ENCODE results near the gene ACTG1. TPM values are rescaled to one million over a fixed set of nuclear protein-coding genes. Genes with fewer than 3 reads are reported as not detected.

Gene ACTG1
- total RNA-seq, 1 donor from 2014 or later = 3,451 TPM

DNA sequence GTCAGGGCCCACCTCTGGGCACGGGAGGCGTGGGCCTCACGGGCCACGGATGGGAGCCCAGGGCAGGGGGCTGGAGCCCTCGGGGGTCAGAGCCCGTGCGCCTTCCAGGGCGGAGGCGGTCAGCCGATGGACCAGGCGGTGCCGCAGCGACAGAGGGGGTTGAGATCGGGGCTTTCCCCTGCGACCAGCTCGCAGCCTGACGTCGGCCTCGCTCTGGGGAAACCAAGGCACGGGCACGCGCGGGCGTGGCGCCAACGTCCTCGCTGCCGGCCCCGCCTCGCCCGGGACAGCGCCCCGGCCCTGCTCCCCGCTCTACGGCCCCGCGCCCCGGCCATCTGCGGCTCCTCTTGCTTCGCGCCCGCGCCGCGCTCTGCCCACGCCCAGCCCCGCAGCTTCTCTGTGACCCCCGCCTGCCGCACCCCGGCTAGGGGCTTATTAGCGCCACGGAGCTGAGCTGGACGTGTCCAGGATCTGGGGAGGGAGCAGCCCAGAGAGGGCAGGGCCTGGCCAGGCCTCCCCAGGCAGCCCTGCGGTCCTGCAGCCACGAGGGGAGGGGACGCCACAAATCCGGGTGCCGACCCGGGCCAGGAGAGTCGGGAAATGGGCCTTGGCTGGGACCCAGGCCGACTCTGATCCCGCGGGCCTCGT, 13.5 kb downstream of the ACTG1 start:
- Mint-ChIP-seq H3K27me3 (no peaks in the 10 kb centered on the region), H3K4me1 (ENCODE audit: unreplicated experiment) (peaks cover 9% of the 10 kb centered on the region), H3K36me3 (no peaks in the 10 kb centered on the region), H3K27ac (no peak overlapping the region), H3K4me3 (no peak overlapping the region), H3K9me3 (no peaks in the 10 kb centered on the region)
- TF ChIP-seq, protein P1, sequence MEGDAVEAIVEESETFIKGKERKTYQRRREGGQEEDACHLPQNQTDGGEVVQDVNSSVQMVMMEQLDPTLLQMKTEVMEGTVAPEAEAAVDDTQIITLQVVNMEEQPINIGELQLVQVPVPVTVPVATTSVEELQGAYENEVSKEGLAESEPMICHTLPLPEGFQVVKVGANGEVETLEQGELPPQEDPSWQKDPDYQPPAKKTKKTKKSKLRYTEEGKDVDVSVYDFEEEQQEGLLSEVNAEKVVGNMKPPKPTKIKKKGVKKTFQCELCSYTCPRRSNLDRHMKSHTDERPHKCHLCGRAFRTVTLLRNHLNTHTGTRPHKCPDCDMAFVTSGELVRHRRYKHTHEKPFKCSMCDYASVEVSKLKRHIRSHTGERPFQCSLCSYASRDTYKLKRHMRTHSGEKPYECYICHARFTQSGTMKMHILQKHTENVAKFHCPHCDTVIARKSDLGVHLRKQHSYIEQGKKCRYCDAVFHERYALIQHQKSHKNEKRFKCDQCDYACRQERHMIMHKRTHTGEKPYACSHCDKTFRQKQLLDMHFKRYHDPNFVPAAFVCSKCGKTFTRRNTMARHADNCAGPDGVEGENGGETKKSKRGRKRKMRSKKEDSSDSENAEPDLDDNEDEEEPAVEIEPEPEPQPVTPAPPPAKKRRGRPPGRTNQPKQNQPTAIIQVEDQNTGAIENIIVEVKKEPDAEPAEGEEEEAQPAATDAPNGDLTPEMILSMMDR (conservative IDR thresholded peaks at IDR 0.05) = no peak
- peak; percentile 71 for DNase-seq (ENCODE audit: extremely low spot score, unreplicated experiment)

DNA sequence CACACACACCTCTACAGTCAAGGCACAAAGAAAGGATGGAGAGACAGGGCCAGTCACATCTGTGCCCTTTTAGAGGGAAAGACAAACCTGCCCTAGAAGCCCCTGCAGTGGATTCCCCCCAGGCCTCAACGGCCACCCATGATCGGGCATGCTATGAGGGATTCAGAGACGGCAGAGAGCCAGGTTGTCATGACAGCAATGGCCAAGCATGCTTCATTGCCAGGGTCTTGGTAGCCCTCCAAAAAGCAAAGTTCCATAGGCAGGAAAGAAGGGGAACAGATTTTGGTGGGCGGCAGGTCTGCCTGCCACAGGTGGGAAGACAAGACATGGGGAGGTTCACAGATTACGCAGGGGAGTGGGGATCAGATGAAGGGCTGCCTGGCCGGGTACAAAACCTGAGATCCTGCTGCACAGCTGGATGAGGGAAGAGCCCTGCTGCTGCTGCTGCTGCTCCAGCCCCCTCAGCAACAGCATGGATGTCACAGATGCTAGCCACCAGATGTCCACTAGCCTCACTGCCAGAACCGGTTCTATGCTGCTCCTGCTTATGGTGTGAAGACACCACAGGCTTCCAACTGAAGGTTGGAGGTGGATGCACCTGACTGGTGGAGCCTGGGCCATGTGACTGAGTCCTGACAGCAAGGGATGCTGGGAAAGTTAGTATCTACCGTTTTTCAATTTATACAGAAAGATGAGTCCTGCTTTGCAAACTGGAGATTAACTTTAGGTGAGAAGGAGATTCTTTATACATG, 17.8 kb downstream of the ACTG1 start:
- H3K4me3 Mint-ChIP-seq = no peak overlapping the region
- H3K27ac Mint-ChIP-seq = no peak overlapping the region
- H3K9me3 Mint-ChIP-seq = no peaks in the 10 kb centered on the region
- peaks cover 28% of the 10 kb centered on the region for H3K4me1 Mint-ChIP-seq (ENCODE audit: unreplicated experiment)
- TF ChIP-seq, protein P1 (conservative IDR thresholded peaks at IDR 0.05) = no peak
- DNase-seq (ENCODE audit: extremely low spot score, unreplicated experiment) = no peak
- peaks cover 9% of the 10 kb centered on the region for H3K27me3 Mint-ChIP-seq
- H3K36me3 Mint-ChIP-seq = no peaks in the 10 kb centered on the region

DNA sequence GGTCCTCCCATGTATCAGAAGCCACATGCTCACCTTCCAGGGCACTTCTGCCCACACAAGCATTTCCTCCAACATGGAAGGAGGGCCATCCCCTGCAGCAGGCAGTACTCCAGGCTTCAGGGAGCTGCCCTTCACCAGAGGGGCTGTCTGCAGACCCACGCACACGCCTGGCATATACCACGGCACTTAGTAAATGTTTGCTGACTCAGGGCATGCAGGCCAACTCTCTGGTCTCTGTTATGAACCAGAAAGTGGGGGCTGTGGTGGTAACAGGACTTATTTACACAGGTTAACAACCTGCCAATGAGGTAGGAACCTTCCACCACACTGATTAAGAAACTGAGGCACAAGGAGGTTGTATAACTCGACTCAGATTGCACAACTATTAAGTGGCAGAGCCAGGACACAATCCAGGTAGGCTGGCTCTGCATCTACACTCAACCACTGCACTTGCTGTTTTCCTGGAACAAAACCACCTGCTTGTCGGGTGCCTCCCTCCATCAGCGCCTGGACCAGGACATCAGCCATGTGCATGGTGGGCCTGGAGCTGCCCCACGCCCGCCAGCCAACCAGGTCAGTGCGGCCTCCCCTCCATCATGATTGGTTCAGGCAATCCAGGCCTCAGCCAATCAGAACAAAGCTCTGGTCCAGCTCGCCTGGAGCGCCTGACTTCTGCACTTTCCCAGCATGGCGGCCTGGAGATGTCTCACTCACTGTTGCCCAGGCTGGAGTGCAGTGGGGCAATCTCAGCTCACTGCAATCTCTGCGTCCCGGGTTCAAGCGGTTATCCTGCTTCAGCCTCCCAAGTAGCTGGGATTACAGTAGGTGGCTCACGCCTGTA, 19.2 kb downstream of the ACTG1 start:
- no peaks in the 10 kb centered on the region for H3K36me3 Mint-ChIP-seq
- H3K4me3 Mint-ChIP-seq = no peak overlapping the region
- H3K27ac Mint-ChIP-seq = no peak overlapping the region
- no peaks in the 10 kb centered on the region for H3K9me3 Mint-ChIP-seq
- peaks cover 13% of the 10 kb centered on the region for H3K27me3 Mint-ChIP-seq
- TF ChIP-seq, protein P1 (conservative IDR thresholded peaks at IDR 0.05) = no peak
- DNase-seq (ENCODE audit: extremely low spot score, unreplicated experiment) = no peak
- H3K4me1 Mint-ChIP-seq (ENCODE audit: unreplicated experiment) = peaks cover 33% of the 10 kb centered on the region

DNA sequence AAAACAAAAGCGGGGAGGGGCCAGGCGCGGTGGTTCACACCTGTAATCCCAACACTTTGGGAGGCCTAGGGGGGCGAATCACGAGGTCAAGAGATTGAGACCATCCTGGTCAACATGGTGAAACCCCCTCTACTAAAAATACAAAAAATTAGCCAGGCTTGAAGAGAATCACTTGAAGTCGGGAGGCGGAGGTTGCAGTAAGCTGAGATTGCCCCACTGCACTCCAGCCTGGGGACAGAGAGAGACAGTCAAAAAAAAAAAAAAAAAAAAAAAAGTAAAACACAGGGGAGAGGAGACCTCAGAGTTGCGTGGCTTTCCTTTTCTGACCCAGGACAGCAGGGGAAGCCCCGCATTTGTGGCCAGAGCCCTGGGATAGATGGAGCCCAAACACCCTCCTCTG, 19.9 kb downstream of the ACTG1 start:
- DNase-seq (ENCODE audit: extremely low spot score, unreplicated experiment) = no peak
- TF ChIP-seq, protein P1 (conservative IDR thresholded peaks at IDR 0.05) = no peak
- H3K9me3 Mint-ChIP-seq = no peaks in the 10 kb centered on the region
- H3K27me3 Mint-ChIP-seq = peaks cover 13% of the 10 kb centered on the region
- peaks cover 33% of the 10 kb centered on the region for H3K4me1 Mint-ChIP-seq (ENCODE audit: unreplicated experiment)
- no peak overlapping the region for H3K27ac Mint-ChIP-seq
- H3K4me3 Mint-ChIP-seq = no peak overlapping the region
- no peaks in the 10 kb centered on the region for H3K36me3 Mint-ChIP-seq

DNA sequence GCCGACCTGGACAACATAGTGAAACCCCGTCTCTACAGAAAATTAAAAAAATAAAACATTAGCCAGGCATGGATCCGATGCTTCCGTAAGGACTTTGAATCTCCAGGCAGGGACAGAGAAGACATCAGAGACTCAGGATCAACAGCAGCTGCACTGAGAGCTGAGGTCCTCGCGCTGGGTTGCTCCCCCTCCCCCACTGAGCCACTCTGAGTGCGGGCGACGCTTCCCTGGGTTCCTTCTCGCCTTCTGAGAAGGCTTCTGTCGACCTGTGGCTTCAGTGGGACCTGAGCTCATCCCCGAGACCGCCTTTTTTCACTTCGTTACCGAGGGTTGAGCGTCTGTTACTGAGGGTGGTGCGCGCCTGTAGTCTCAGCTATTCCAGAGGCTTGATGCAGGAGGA, 20.4 kb downstream of the ACTG1 start:
- peak overlapping the region; percentile 41 for H3K27ac Mint-ChIP-seq
- no peak overlapping the region for H3K4me3 Mint-ChIP-seq
- TF ChIP-seq, protein P1 (conservative IDR thresholded peaks at IDR 0.05) = no peak
- no peaks in the 10 kb centered on the region for H3K36me3 Mint-ChIP-seq
- no peaks in the 10 kb centered on the region for H3K9me3 Mint-ChIP-seq
- H3K4me1 Mint-ChIP-seq (ENCODE audit: unreplicated experiment) = peaks cover 33% of the 10 kb centered on the region
- no peak for DNase-seq (ENCODE audit: extremely low spot score, unreplicated experiment)
- peaks cover 13% of the 10 kb centered on the region for H3K27me3 Mint-ChIP-seq

Measured in type B pancreatic cell (in vitro differentiated cells).